WTC11 (cell line): Measurements from ENCODE around the gene LIN7B. TPM values are rescaled to one million over a fixed set of nuclear protein-coding genes. Genes with fewer than 3 reads are reported as not detected.

ENCODE experiments used
- ATAC-seq: fragments of 200-7000 bp; cut with Tn5 transposase; 2 replicates; pipeline ENCODE4 v1.10.0; 2021; ENCODE audit warnings: mild to moderate bottlenecking, moderate library complexity
- CTCF ChIA-PET: fragments of 300-600 bp; sonication (Branson Sonifier 250); formaldehyde crosslinking; loops from one replicate; lab custom pipeline; 2021; ENCODE audit warnings: antibody characterized with exemption; lab: Charles Lee
- POLR2A ChIA-PET: fragments of 350-600 bp; sonication (Branson Sonifier 250); formaldehyde crosslinking; loops from one replicate; lab custom pipeline; 2021; ENCODE audit warnings: antibody characterized with exemption; lab: Charles Lee
- DNase-seq: peaks from one replicate; pipeline ENCODE4 v3.0.0; 2021; ENCODE audit warnings: low spot score
- H3K27ac Mint-ChIP-seq: 2 replicates; pipeline ENCODE4 v1.8.0; 2021; ENCODE audit warnings: mixed read lengths
- H3K27me3 Mint-ChIP-seq: 2 replicates; pipeline ENCODE4 v1.8.0; 2021; ENCODE audit warnings: low read depth, mild to moderate bottlenecking, moderate library complexity, mixed read lengths
- H3K36me3 Mint-ChIP-seq: 2 replicates; pipeline ENCODE4 v1.8.0; 2021; ENCODE audit warnings: mixed read lengths
- H3K4me1 Mint-ChIP-seq: 2 replicates; pipeline ENCODE4 v1.8.0; 2022; ENCODE audit warnings: mixed read lengths
- H3K4me3 Mint-ChIP-seq: 2 replicates; pipeline ENCODE4 v1.8.0; 2021; ENCODE audit warnings: mild to moderate bottlenecking, moderate library complexity, mixed read lengths
- H3K9me3 Mint-ChIP-seq: 2 replicates; pipeline ENCODE4 v1.8.0; 2021; ENCODE audit warnings: mixed read lengths
- ATF2 ChIP-seq: sonication (generic); formaldehyde crosslinking; IDR thresholded peaks from 2 replicates; pipeline ENCODE4 v1.8.1; 2022; ENCODE audit warnings: low read depth, missing genetic modification reagents, borderline replicate concordance
- ATF6 ChIP-seq: sonication (generic); formaldehyde crosslinking; IDR thresholded peaks from 2 replicates; pipeline ENCODE4 v1.8.1; 2023; ENCODE audit warnings: mild to moderate bottlenecking, missing genetic modification reagents
- CDX4 ChIP-seq: fragments of 250-450 bp; sonication (Bioruptor Pico); IDR thresholded peaks from 2 replicates; pipeline ENCODE4 v1.9.0; 2021; ENCODE audit warnings: moderate library complexity, mild to moderate bottlenecking, inconsistent platforms, borderline replicate concordance
- ESRRA ChIP-seq: sonication (generic); formaldehyde crosslinking; IDR thresholded peaks from 2 replicates; pipeline ENCODE4 v1.8.1; 2022; ENCODE audit warnings: mild to moderate bottlenecking, missing genetic modification reagents, borderline replicate concordance
- MAX ChIP-seq: sonication (generic); formaldehyde crosslinking; IDR thresholded peaks from 2 replicates; pipeline ENCODE4 v1.8.0; 2022; ENCODE audit warnings: mild to moderate bottlenecking, missing genetic modification reagents
- PRDM15 ChIP-seq: sonication (generic); formaldehyde crosslinking; IDR thresholded peaks from 2 replicates; pipeline ENCODE4 v1.8.0; 2022; ENCODE audit warnings: missing genetic modification reagents
- PREB ChIP-seq: sonication (generic); formaldehyde crosslinking; IDR thresholded peaks from 2 replicates; pipeline ENCODE4 v1.8.1; 2022; ENCODE audit warnings: mild to moderate bottlenecking, missing genetic modification reagents, moderate library complexity, borderline replicate concordance
- PRRX2 ChIP-seq: fragments of 250-450 bp; sonication (Bioruptor Pico); IDR thresholded peaks from 2 replicates; pipeline ENCODE4 v1.8.0; 2021; ENCODE audit warnings: mild to moderate bottlenecking
- RELA ChIP-seq: sonication (generic); formaldehyde crosslinking; IDR thresholded peaks from 2 replicates; pipeline ENCODE4 v1.8.1; 2022; ENCODE audit warnings: missing genetic modification reagents, mild to moderate bottlenecking, borderline replicate concordance
- SP1 ChIP-seq: sonication (generic); formaldehyde crosslinking; conservative IDR thresholded peaks from 2 replicates; pipeline ENCODE4 v1.8.1; 2022; ENCODE audit warnings: missing genetic modification reagents
- TEAD1 ChIP-seq: sonication (generic); formaldehyde crosslinking; IDR thresholded peaks from 2 replicates; pipeline ENCODE4 v1.8.0; 2022; ENCODE audit warnings: mild to moderate bottlenecking, missing genetic modification reagents
- USF1 ChIP-seq: sonication (generic); formaldehyde crosslinking; IDR thresholded peaks from 2 replicates; pipeline ENCODE4 v1.8.0; 2022; ENCODE audit warnings: mild to moderate bottlenecking, missing genetic modification reagents
- ZNF138 ChIP-seq: sonication (generic); formaldehyde crosslinking; conservative IDR thresholded peaks from 2 replicates; pipeline ENCODE4 v1.8.1; 2022; ENCODE audit warnings: mild to moderate bottlenecking, moderate library complexity, missing genetic modification reagents
- ZNF317 ChIP-seq: sonication (generic); formaldehyde crosslinking; IDR thresholded peaks from 2 replicates; pipeline ENCODE4 v1.8.1; 2023; ENCODE audit warnings: low read depth, mild to moderate bottlenecking, moderate library complexity, missing genetic modification reagents, borderline replicate concordance
- total RNA-seq: library from RNA; stranded (reverse); gene quantifications from 3 replicates; pipeline ENCODE4 v1.2.3, GENCODE V29; 2021

The LIN7B gene
- total RNA-seq, 1 experiment from 2014 or later = 5.1 TPM

GRCh38 chr19:49065905-49066512 is 48.2 kb upstream of the LIN7B start:
- POLR2A ChIA-PET = interaction anchor here (1.1 kb wide), 1 partner anchor 144 kb away, joined by 3 read pairs; no protein-coding TSS in a partner anchor
- H3K27ac Mint-ChIP-seq = no peak overlapping the region
- no peak for TF ChIP-seq ESRRA (CRISPR knock-in tag)
- no peak for TF ChIP-seq SP1 (CRISPR knock-in tag)
- peak; percentile 66; the same call in 1 of the 2 replicates for TF ChIP-seq PRDM15
- no peak for TF ChIP-seq TEAD1
- ATAC-seq (peak; percentile 4; the same call in 1 of the 2 replicates), DNase-seq (no peak)
- H3K4me1 Mint-ChIP-seq = peaks cover 33% of the 10 kb centered on the region
- H3K27me3 Mint-ChIP-seq = peaks cover 79% of the 10 kb centered on the region
- CTCF ChIA-PET = interaction anchor here (0.9 to 4.6 kb wide), 9 partner anchors 8 to 127 kb away, joined by 3 to 26 read pairs (median 17); partner anchors contain the start of genes CGB7, GYS1, LIN7B and RUVBL2
- peak overlapping the region; percentile 66 for H3K4me3 Mint-ChIP-seq
- H3K9me3 Mint-ChIP-seq = peaks cover 8% of the 10 kb centered on the region
- no peaks in the 10 kb centered on the region; the same call in 1 of the 2 replicates for H3K36me3 Mint-ChIP-seq

GRCh38 chr19:49067554-49067953 is 46.6 kb upstream of the LIN7B start:
- TF ChIP-seq ESRRA (CRISPR knock-in tag) (no peak), ATF2 (CRISPR knock-in tag) (no peak), ATF6 (CRISPR knock-in tag) (no peak), SP1 (CRISPR knock-in tag) (no peak), ZNF317 (CRISPR knock-in tag) (no peak), CDX4 (CRISPR knock-in tag) (no peak), USF1 (CRISPR knock-in tag) (no peak), PREB (CRISPR knock-in tag) (no peak), RELA (CRISPR knock-in tag) (no peak), PRRX2 (CRISPR knock-in tag) (no peak), MAX (CRISPR knock-in tag) (no peak), ZNF138 (CRISPR knock-in tag) (no peak)
- ChIA-PET CTCF (interaction anchor here (0.6 to 3.8 kb wide), 4 partner anchors 11 to 68 kb away, joined by 3 to 19 read pairs (median 4); no protein-coding TSS in a partner anchor), POLR2A (interaction anchor here (1.0 kb wide), 1 partner anchor 10 kb away, joined by 4 read pairs; the partner anchor contains the start of gene CGB7)
- ATAC-seq (no peak), DNase-seq (no peak)
- Mint-ChIP-seq H3K27ac (no peak overlapping the region), H3K4me3 (no peak overlapping the region), H3K27me3 (peaks cover 84% of the 10 kb centered on the region), H3K4me1 (peaks cover 33% of the 10 kb centered on the region), H3K36me3 (no peaks in the 10 kb centered on the region; the same call in 1 of the 2 replicates), H3K9me3 (peaks cover 8% of the 10 kb centered on the region)
